GM18951 (cell line): ENCODE measurements around the gene EPSTI1.
"Not testable (repeated sequence)": the region's sequence is repeated elsewhere in the genome, so short reads cannot be mapped to it uniquely, and the experiment has no call there.

Experiments used
- POLR2A ChIP-seq: IDR thresholded peaks from 4 replicates; pipeline ENCODE4 v1.6.1; 2011; ENCODE audit warnings: mild to moderate bottlenecking; ENCODE audit not compliant: insufficient read length, insufficient read depth; ENCODE audit errors: extremely low read depth
- in situ Hi-C: fragments of 300-500 bp; cut with MboI; formaldehyde crosslinking; loops from one replicate; pipeline ENCODE4 v1.12.0; 2022; ENCODE audit warnings: low sequenced_read_pairs, mixed read lengths, inconsistent platforms; ENCODE audit not compliant: unreplicated experiment

Gene EPSTI1

GRCh38 chr13:42991898-42992763, at the start of gene EPSTI1:
Gene EPSTI1, minus strand, starts transcription at chr13:42992241. Its CDS starts 76 bp downstream, at chr13:42992165.
- TF ChIP-seq POLR2A: peak; percentile 71
- in situ Hi-C loops: no loop called here

- in situ Hi-C loops: no loop called here
- TF ChIP-seq POLR2A: no peak
These were observed 49.4 kb upstream of the EPSTI1 start for GRCh38 chr13:43041369-43041921.

GRCh38 chr13:43040581-43041368, 48.7 kb upstream of the EPSTI1 start:
- in situ Hi-C loops: not testable (repeated sequence)

GRCh38 chr13:43039966-43040365, 47.9 kb upstream of the EPSTI1 start:
- in situ Hi-C loops: no loop called here
- TF ChIP-seq POLR2A: no peak

- in situ Hi-C loops: no loop called here
- TF ChIP-seq POLR2A: no peak
These were observed 44.6 kb upstream of the EPSTI1 start for GRCh38 chr13:43036351-43037250.

- in situ Hi-C loops: no loop called here
- TF ChIP-seq POLR2A: no peak
These were observed 41.0 kb upstream of the EPSTI1 start for GRCh38 chr13:43033038-43033437.

GRCh38 chr13:43031881-43032280, 39.8 kb upstream of the EPSTI1 start:
- no peak for TF ChIP-seq POLR2A
- in situ Hi-C loops: no loop called here

- TF ChIP-seq POLR2A: no peak
- in situ Hi-C loops: no loop called here
These were observed 38.5 kb upstream of the EPSTI1 start for GRCh38 chr13:43030548-43030947.

GRCh38 chr13:43026262-43026661, 34.2 kb upstream of the EPSTI1 start:
- no peak for TF ChIP-seq POLR2A
- in situ Hi-C loops: no loop called here

- TF ChIP-seq POLR2A: peak; percentile 90
- in situ Hi-C loops: no loop called here
These were observed 31.4 kb upstream of the EPSTI1 start, which contains the start of gene DNAJC15 for GRCh38 chr13:43023289-43023963. Gene DNAJC15, plus strand, starts transcription at chr13:43023586. Its CDS starts 41 bp downstream, at chr13:43023627.

GRCh38 chr13:43022934-43023288, 30.9 kb upstream of the EPSTI1 start:
- TF ChIP-seq POLR2A: no peak
- in situ Hi-C loops: no loop called here
